Mucosa of rectum (tissue), 2 donors: ENCODE data around the gene NEK2.
A peak's percentile ranks its signal among the peaks of the same experiment; 100 is the strongest.
"Not testable (repeated sequence)": the region's sequence is repeated elsewhere in the genome, so short reads cannot be mapped to it uniquely, and the experiment has no call there.

Experiments used
- H3K27ac ChIP-seq, 2 donors: one replicate each; pipeline ENCODE4 v1.7.0; 2013; ENCODE audit warnings: inconsistent platforms in 2 of 2, low read depth in 2 of 2, low read length in 2 of 2
- H3K27me3 ChIP-seq, 2 donors: one replicate each; pipeline ENCODE4 v1.7.0; 2013; ENCODE audit warnings: low read length in 2 of 2; ENCODE audit not compliant: control insufficient read depth in 2 of 2, insufficient read depth in 2 of 2
- H3K36me3 ChIP-seq, 2 donors: one replicate each; pipeline ENCODE4 v1.7.0; 2013; ENCODE audit warnings: low read length in 2 of 2; ENCODE audit not compliant: control insufficient read depth in 2 of 2, insufficient read depth in 2 of 2
- H3K4me1 ChIP-seq, 2 donors: one replicate each; pipeline ENCODE4 v1.7.0; 2013; ENCODE audit warnings: low read length in 2 of 2, mild to moderate bottlenecking in 1 of 2; ENCODE audit not compliant: control insufficient read depth in 2 of 2, insufficient read depth in 2 of 2
- H3K4me3 ChIP-seq, 2 donors: one replicate each; pipeline ENCODE4 v1.7.0; 2013; ENCODE audit warnings: low read length in 2 of 2
- H3K9ac ChIP-seq, 2 donors: one replicate each; pipeline ENCODE4 v1.7.0; 2013; ENCODE audit warnings: low read length in 2 of 2, low read depth in 1 of 2, mild to moderate bottlenecking in 1 of 2
- H3K9me3 ChIP-seq, 2 donors: one replicate each; pipeline ENCODE4 v1.7.0; 2013; ENCODE audit warnings: low read length in 2 of 2; ENCODE audit not compliant: control insufficient read depth in 2 of 2
- donor health status: healthy.
- donor health status: Normal muscosa, but diverticular disease.

Gene NEK2

DNA sequence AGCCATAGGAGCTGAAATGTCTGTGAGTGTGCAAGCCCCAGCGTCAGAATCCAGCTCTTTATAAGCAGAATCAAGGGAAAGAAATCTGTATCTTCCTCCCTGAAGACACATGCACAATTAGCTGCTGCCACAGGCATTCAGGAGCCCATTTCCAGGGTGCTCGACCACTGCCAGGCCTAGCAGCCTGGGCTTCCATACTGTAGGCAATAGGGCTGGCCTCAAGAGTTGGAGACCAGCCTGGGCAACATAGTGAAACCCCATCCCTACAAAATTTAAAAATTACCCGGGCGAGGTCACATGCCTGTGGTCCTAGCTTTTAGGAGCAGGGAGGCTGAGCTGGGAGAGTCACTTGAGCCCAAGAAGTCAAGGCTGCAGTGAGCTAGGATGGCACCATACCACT is 41.0 kb downstream of the NEK2 start:
- H3K27ac ChIP-seq = no peak overlapping the region
- H3K9ac ChIP-seq = no peak overlapping the region

GRCh38 chr1:211633524-211633846 is 41.9 kb downstream of the NEK2 start:
- H3K4me3 ChIP-seq = no peak overlapping the region
- H3K27ac ChIP-seq = no peak overlapping the region
- H3K36me3 ChIP-seq = no peaks in the 10 kb centered on the region

More for the DNA sequence above, 41.0 kb downstream of the NEK2 start:
- no peaks in the 10 kb centered on the region for H3K36me3 ChIP-seq
- H3K4me3 ChIP-seq = no peak overlapping the region
- no peaks in the 10 kb centered on the region for H3K9me3 ChIP-seq
- no peaks in the 10 kb centered on the region for H3K27me3 ChIP-seq
- H3K4me1 ChIP-seq = no peaks in the 10 kb centered on the region

GRCh38 chr1:211632808-211633523 is 42.5 kb downstream of the NEK2 start:
- peak overlapping the region in 1 of 2 donors; percentile 4 for H3K27ac ChIP-seq

More at GRCh38 chr1:211633524-211633846, 41.9 kb downstream of the NEK2 start:
- no peaks in the 10 kb centered on the region for H3K4me1 ChIP-seq
- H3K27me3 ChIP-seq = no peaks in the 10 kb centered on the region
- H3K9me3 ChIP-seq = no peaks in the 10 kb centered on the region
- no peak overlapping the region for H3K9ac ChIP-seq

GRCh38 chr1:211632117-211632807 is 43.2 kb downstream of the NEK2 start:
- H3K4me1 ChIP-seq = no peaks in the 10 kb centered on the region
- H3K36me3 ChIP-seq = no peaks in the 10 kb centered on the region
- no peak overlapping the region for H3K9ac ChIP-seq
- H3K27ac ChIP-seq = no peak overlapping the region
- no peaks in the 10 kb centered on the region for H3K9me3 ChIP-seq
- H3K27me3 ChIP-seq = no peaks in the 10 kb centered on the region
- H3K4me3 ChIP-seq = no peak overlapping the region

More at GRCh38 chr1:211632808-211633523, 42.5 kb downstream of the NEK2 start:
- no peak overlapping the region for H3K4me3 ChIP-seq
- no peaks in the 10 kb centered on the region for H3K36me3 ChIP-seq
- H3K9me3 ChIP-seq = no peaks in the 10 kb centered on the region
- H3K27me3 ChIP-seq = no peaks in the 10 kb centered on the region
- H3K9ac ChIP-seq = no peak overlapping the region
- no peaks in the 10 kb centered on the region for H3K4me1 ChIP-seq

- Histone ChIP-seq H3K27ac (no peak overlapping the region), H3K9me3 (no peaks in the 10 kb centered on the region), H3K4me1 (no peaks in the 10 kb centered on the region), H3K4me3 (no peak overlapping the region), H3K27me3 (no peaks in the 10 kb centered on the region), H3K9ac (no peak overlapping the region), H3K36me3 (no peaks in the 10 kb centered on the region)
These were observed 44.3 kb downstream of the NEK2 start for GRCh38 chr1:211631168-211631567.

DNA sequence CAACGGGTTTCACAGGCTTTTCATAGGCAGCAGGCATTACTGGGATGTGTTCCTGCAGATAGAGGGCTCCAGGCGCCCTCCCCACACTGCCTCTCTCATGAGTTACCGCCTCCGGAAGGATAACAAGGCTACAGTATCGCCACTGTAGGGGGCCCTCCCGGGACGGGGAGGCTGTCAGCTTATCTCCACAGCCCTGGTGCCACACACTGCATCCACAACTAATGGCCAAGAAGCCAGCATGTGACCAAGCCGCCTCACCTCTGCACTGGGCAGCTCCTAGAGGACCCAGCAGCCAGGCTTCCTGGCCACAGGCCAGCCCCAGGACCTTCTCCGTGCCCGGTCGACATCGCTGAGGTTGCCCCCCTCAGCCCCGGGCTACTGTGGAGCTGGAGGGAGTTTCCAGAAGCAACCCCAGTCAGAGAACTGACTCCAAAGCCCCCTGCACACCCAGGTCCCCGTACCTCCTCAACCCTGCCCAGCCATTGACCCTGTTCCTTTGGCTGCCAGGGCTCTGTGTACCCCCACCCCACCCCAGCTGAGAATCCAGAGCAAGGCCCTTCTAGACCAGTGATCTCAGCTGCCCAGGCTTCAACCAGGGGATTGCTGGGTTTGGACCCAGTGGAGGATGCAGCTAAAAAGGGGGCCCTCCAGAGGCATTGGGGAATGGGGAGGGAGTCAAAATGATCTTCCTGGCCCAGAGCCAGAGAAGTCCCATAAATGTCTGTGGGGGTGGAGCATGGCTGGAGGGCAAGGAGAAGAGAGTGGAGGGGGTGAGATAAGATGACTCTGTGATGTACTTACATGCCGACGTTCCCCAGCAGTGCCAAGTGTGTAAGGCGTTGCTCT is 45.0 kb downstream of the NEK2 start:
- Histone ChIP-seq H3K9me3 (no peaks in the 10 kb centered on the region), H3K36me3 (no peaks in the 10 kb centered on the region), H3K4me3 (no peak overlapping the region), H3K4me1 (no peaks in the 10 kb centered on the region), H3K27me3 (no peaks in the 10 kb centered on the region), H3K27ac (no peak overlapping the region), H3K9ac (no peak overlapping the region)

DNA sequence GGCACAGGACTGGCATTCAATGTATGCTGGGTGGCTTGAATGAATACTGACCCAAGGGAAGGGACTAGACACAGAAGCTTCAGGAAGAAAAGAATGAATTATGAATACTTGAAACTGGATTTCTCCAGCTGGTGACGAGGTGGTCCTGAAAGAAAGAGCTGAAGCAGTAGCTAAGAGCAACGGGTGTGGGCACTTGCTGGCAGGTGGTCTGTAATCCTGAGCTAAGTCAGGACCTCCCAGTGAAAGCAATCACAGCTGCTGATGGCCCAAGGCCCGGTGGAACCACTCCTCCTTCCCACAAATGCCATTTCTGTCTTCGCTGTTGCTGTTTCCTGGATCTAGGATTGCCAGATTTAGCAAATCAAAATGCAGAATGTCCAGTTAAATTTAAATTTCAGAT is 47.0 kb downstream of the NEK2 start:
- H3K4me3 ChIP-seq = no peak overlapping the region
- no peaks in the 10 kb centered on the region for H3K4me1 ChIP-seq
- H3K27me3 ChIP-seq = no peaks in the 10 kb centered on the region
- no peaks in the 10 kb centered on the region for H3K9me3 ChIP-seq
- H3K9ac ChIP-seq = no peak overlapping the region
- H3K27ac ChIP-seq = no peak overlapping the region
- no peaks in the 10 kb centered on the region for H3K36me3 ChIP-seq

GRCh38 chr1:211627259-211627658 is 48.2 kb downstream of the NEK2 start:
- H3K9me3 ChIP-seq = no peaks in the 10 kb centered on the region
- no peak overlapping the region for H3K27ac ChIP-seq
- no peak overlapping the region for H3K9ac ChIP-seq

GRCh38 chr1:211625866-211626265 is 49.6 kb downstream of the NEK2 start:
- not testable (repeated sequence) for H3K9ac ChIP-seq, H3K4me3 ChIP-seq, H3K27ac ChIP-seq, H3K4me1 ChIP-seq, H3K9me3 ChIP-seq, H3K36me3 ChIP-seq, H3K27me3 ChIP-seq

More at GRCh38 chr1:211627259-211627658, 48.2 kb downstream of the NEK2 start:
- Histone ChIP-seq H3K4me3 (no peak overlapping the region), H3K4me1 (no peaks in the 10 kb centered on the region), H3K36me3 (no peaks in the 10 kb centered on the region), H3K27me3 (no peaks in the 10 kb centered on the region)

DNA sequence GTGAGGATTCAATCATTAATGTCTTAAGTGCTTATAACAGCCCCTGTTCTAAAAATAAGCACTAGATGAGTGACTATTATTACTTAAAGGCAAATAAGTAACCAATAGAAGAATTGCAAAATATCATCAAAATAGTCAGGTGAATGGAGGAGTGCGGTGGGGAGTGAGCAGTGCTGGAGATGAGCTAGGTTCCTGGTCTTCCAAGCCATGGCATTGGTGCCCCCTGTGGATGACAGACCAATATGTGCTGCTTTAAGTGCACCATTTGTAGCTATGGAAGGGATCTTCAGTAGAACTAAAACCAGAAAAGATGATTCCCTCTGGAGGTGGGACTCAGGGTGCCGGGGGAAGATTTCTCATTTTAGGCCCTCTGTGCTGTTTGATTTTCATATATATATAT is 50.4 kb downstream of the NEK2 start:
- H3K36me3 ChIP-seq = no peaks in the 10 kb centered on the region

More for the DNA sequence above, 50.4 kb downstream of the NEK2 start:
- Histone ChIP-seq H3K4me3 (no peak overlapping the region), H3K27ac (no peak overlapping the region), H3K9me3 (no peaks in the 10 kb centered on the region), H3K27me3 (no peaks in the 10 kb centered on the region), H3K9ac (no peak overlapping the region), H3K4me1 (no peaks in the 10 kb centered on the region)
